HepG2 (cell line): ENCODE results near the gene ELN.

Source experiments
- CTCF ChIP-seq: sonication (generic); formaldehyde crosslinking; IDR thresholded peaks from 2 replicates; pipeline ENCODE4 v1.5.0; 2020; ENCODE audit warnings: mild to moderate bottlenecking, missing genetic modification reagents, moderate library complexity
- NFYB ChIP-seq: sonication (generic); formaldehyde crosslinking; IDR thresholded peaks from 2 replicates; pipeline ENCODE4 v1.4.0; 2020; ENCODE audit warnings: missing genetic modification reagents
- NRL ChIP-seq: sonication (generic); formaldehyde crosslinking; IDR thresholded peaks from 2 replicates; pipeline ENCODE4 v1.5.0; 2020; ENCODE audit warnings: missing genetic modification reagents, mild to moderate bottlenecking, moderate library complexity, borderline replicate concordance
- TARDBP ChIP-seq: sonication (generic); formaldehyde crosslinking; IDR thresholded peaks from 2 replicates; pipeline ENCODE4 v1.8.0; 2022; ENCODE audit warnings: mild to moderate bottlenecking, missing genetic modification reagents
- ZBTB8A ChIP-seq: sonication (generic); formaldehyde crosslinking; IDR thresholded peaks from 2 replicates; pipeline ENCODE4 v1.4.0; 2020; ENCODE audit warnings: mild to moderate bottlenecking, low read depth, missing genetic modification reagents, borderline replicate concordance
- ZFP1 ChIP-seq: IDR thresholded peaks from 2 replicates; pipeline ENCODE4 v1.6.1; 2016

GRCh38 chr7:74103219-74103772 is 75.3 kb downstream of the ELN start:
- TF ChIP-seq NFYB (CRISPR knock-in tag), result no peak
- no peak for TF ChIP-seq ZBTB8A (CRISPR knock-in tag)
- no peak for TF ChIP-seq CTCF
- TF ChIP-seq TARDBP, result no peak
- TF ChIP-seq ZFP1 (CRISPR knock-in tag), result no peak
- no peak for TF ChIP-seq NRL (CRISPR knock-in tag)
